GM12865 (cell line): ENCODE measurements around the gene PTCH2.
"Not testable (repeated sequence)": the region's sequence is repeated elsewhere in the genome, so short reads cannot be mapped to it uniquely, and the experiment has no call there.

Experiments
- DNase-seq: peaks from one replicate; pipeline ENCODE4 v3.0.0; 2010; ENCODE audit warnings: low read depth
- H3K4me3 ChIP-seq: 2 replicates; pipeline ENCODE4 v1.5.1; 2011; ENCODE audit warnings: mild to moderate bottlenecking, low read depth, low read length, control low read depth
- TF ChIP-seq, protein P1 (sequence below): IDR thresholded peaks from 2 replicates; pipeline ENCODE4 v1.5.1; 2011; ENCODE audit warnings: low read length, control low read depth, low read depth, inconsistent platforms; ENCODE audit not compliant: insufficient read depth; ENCODE audit errors: missing control alignments

Gene PTCH2

DNA sequence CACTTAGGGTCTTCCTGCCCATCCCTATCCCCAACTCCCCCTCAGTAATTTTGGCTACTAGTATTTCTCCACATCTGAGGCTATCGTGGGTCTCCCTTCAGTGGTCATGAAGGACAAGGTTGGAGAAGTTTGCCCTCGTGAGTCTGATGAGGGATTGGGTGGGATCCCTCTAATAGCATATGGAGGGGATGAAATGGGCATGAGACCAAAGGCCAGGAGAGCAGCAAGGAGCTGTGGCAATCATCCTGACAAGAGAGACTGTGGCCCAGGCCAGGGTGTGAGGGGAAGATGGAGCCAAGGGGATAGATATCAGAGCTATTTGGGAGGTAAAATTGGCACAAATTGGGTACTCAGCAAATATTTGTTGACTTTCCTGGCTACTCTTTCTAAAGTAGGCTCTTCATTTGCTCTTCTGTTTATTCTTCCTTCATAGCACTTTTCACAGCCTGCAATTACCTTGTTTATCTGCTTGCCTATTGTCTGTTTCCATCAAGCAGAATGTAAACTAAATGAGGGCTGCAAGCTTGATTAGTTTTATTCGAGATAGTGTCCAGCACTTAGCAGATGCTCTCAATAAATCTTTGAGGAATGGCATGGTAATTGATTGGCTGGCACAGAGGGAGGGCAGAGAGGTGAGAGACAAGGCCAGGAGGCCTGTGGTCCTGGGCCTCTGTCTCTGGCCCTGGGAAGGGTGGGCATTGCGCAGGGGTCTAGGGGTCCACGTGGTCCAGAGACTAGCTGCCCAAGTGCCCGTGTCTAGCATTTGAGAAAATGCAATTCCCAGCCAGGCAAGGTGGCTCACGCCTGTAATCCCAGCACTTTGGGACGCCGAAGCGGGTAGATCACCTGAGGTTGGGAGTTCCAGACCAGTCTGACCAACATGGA, 44.3 kb downstream of the PTCH2 start:
- no peak for DNase-seq
- no peak overlapping the region for H3K4me3 ChIP-seq
- TF ChIP-seq, protein P1, sequence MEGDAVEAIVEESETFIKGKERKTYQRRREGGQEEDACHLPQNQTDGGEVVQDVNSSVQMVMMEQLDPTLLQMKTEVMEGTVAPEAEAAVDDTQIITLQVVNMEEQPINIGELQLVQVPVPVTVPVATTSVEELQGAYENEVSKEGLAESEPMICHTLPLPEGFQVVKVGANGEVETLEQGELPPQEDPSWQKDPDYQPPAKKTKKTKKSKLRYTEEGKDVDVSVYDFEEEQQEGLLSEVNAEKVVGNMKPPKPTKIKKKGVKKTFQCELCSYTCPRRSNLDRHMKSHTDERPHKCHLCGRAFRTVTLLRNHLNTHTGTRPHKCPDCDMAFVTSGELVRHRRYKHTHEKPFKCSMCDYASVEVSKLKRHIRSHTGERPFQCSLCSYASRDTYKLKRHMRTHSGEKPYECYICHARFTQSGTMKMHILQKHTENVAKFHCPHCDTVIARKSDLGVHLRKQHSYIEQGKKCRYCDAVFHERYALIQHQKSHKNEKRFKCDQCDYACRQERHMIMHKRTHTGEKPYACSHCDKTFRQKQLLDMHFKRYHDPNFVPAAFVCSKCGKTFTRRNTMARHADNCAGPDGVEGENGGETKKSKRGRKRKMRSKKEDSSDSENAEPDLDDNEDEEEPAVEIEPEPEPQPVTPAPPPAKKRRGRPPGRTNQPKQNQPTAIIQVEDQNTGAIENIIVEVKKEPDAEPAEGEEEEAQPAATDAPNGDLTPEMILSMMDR, result no peak

DNA sequence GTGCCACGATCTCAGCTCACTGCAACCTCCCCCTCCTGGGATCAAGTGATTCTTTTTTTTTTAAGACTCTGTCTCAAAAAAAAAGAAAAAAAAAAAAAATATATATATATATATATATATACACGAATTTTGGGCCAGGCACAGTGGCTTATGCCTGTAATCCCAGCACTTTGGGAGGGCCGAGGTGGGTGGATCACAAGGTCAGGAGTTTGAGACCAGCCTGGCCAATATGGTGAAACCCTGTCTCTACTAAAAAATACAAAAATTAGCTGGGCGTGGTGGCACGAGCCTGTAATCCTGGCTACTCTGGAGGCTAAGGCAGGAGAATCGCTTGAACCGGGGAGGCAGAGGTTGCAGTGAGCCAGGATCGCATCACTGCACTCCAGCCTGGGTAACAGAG, 45.2 kb downstream of the PTCH2 start:
- DNase-seq, H3K4me3 ChIP-seq: not testable (repeated sequence)

DNA sequence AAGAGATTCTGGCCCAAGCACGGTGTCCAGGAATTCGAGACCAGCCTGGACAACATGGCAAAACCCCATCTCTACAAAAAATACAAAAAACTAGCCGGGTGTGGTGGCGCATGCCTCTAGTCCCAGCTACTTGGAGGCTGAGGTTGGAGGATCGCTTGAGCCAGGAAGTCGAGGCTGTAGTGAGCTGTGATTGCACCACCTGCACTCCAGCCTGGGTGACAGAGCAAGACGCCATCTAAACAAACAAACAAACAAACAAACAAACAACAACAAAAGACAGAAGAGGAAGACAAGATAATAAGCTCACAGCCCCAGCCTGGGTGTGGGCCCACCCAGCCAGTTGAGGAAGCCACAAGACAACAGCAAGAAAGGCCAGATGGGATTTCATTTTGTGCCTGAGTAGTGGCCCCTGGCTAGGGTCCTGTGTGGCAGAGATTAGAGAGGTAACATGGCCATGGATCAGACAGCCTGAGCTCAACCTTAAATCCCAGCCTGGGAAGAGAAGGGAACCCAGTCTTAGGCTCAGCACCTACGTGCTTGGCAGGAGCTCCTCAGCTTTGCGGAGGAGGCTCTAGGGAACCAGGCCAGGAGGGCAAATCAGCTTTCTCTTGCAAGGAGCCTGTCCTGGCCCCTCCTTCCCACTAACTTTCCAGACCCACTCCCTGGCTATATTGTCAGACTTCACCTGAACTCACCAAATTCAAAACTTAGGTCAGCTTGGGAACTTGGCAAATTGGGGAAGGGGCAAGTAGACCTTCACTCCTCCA, 50.1 kb downstream of the PTCH2 start:
- TF ChIP-seq, protein P1, result no peak
- H3K4me3 ChIP-seq, result no peak overlapping the region
- DNase-seq, result no peak

DNA sequence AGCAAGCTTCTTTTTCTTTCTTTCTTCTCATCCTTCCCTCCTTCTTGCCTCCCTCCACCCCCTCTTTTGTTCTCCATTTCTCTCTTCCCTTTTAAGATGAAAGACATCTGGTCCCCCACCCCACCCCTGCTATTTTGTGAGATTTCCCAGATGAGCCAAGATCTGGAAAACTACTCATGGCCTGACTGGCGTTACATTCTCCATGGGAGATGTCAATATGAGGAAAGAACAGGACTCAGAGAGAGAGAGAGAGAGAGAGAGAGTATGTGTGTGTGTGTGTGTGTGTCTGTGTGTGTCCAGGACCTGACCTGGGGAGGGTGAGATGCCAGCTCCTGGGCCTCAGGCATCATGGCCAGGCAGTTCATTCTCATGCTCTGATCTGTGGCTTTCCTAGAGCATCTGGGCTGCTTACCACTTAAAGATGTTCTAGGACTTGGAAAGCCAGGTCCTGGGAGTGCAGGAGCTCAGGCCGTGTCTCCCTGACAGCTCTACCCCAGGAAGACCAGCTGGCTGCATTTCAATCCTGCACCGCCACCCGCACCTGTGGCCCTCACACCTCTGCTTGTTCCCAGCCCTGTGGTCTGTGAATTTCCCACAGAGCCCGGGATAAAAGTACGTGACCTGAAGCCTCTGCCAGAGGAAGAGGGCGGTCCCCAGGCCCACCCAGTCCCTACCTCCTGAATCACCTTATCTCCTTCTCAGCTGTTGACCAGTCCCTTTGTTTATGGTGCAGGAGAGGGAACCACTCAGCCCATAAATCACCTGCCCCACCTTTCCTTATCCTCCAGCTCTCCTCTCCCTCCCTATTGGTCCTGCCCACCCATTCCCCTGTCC, 51.9 kb downstream of the PTCH2 start:
- no peak for DNase-seq
- TF ChIP-seq, protein P1, result no peak
- no peak overlapping the region for H3K4me3 ChIP-seq

DNA sequence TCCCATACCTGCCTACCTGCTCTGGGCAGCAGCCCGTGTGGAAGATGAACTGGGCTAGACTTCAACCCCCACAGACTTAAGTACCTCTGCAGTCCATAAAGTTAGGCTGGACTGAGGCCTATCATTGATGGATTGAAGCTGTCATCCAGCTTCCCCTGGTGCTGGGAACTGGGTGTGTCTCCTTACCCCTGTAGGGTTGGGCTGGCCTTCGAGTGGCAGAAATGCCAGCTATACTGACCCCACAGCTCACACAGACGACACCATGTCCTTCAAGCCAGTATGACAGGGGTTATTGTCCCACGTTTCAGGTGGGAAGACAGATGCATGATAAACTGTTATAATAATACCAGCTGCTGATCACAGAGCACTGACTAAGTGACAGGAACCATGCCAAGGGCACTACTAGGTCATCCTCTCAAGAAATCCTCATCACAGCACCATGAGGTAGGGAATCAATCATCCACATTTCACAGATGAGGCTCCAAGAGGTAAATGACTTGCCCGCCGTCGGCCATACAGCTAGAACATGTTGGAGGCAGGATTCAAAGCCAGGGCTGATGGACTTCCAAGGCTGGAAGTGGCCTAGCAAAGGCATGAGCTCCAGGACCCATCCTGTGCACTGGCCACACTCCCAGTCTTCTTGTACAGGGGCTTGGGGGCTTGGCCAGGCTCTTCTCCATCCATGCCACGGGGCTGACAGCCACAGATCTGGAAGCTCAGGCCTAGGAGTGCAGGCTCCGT, 54.8 kb downstream of the PTCH2 start, which contains the start of gene BEST4:
Gene BEST4, minus strand, starts transcription at position 51 of the 741 bp plus-strand sequence. CDS start 465 bp downstream, outside the sequence.
- no peak for DNase-seq
- TF ChIP-seq, protein P1, result no peak
- no peak within 1 kb of the TSS for H3K4me3 ChIP-seq

DNA sequence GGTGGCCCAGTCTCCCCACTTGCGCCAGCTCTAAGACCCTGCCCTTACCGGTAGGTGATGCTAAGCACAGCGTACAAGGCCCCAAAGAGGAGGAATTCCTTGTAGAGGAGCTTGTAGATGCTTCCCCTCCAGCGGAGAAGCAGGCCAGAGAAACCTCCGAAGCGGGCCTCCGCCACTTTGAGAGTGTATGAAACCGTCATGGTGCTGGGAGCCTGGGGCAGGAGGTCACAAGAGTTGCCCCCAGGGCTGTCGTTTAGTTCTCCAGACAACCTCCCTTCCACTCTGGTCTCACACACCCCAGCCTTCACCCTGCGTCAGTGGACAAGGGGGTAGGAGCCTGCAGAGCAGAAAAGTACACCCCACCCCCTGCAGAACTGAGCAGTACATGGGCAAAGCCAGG, 55.5 kb downstream of the PTCH2 start:
- TF ChIP-seq, protein P1, result no peak
- DNase-seq, result no peak
- no peak overlapping the region for H3K4me3 ChIP-seq
